ENCODE measurements around the gene CPEB3.

DNA sequence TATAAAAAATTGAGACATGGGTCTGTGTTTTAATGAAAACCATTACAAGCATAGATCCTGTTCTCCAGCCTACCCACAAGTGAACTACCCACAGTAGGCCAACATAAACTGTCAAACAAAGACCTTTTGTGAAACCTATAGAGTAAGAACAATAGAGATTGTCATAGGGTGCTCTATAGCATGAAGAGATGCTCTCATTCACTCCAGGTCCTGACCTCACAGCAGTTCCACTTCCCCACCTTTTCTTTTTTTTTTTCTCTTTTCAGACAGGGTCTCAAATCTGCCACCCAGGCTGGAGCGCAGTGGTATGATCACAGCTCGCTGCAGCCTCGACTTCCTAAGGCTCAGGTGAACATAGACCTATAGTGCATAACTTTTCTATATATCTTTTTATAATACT lies 72.3 kb downstream of the CPEB3 start:
- TF ChIP-seq CTCF (IDR thresholded peaks at IDR 0.05) (no peak), POLR2A (IDR thresholded peaks at IDR 0.05) (no peak), POLR2AphosphoS5 (IDR thresholded peaks at IDR 0.05) (no peak)

All from stomach (tissue), 4 donors.